GM18873 (cell line): ENCODE results near the gene FLT4.

Experiments
- ATAC-seq: cut with Tn5 transposase; IDR thresholded peaks from one replicate; pipeline ENCODE4 v1.9.1; 2021; ENCODE audit warnings: mild to moderate bottlenecking, moderate library complexity, moderate number of reproducible peaks; ENCODE audit not compliant: unreplicated experiment, low FRiP score

Gene FLT4

GRCh38 chr5:180628211-180628610, 21.2 kb downstream of the FLT4 start:
- no peak for ATAC-seq

- ATAC-seq, result no peak
Measured at GRCh38 chr5:180627386-180628120, 21.8 kb downstream of the FLT4 start.

- no peak for ATAC-seq
Measured at GRCh38 chr5:180626661-180627385, 22.6 kb downstream of the FLT4 start.

GRCh38 chr5:180625791-180626660, 23.4 kb downstream of the FLT4 start:
- ATAC-seq, result no peak

GRCh38 chr5:180625125-180625790, 24.1 kb downstream of the FLT4 start:
- no peak for ATAC-seq

- no peak for ATAC-seq
Measured at GRCh38 chr5:180624587-180624986, 24.8 kb downstream of the FLT4 start.

GRCh38 chr5:180623844-180624243, 25.6 kb downstream of the FLT4 start:
- no peak for ATAC-seq

GRCh38 chr5:180623411-180623834, 26.0 kb downstream of the FLT4 start:
- ATAC-seq, result no peak

GRCh38 chr5:180622910-180623309, 26.5 kb downstream of the FLT4 start:
- ATAC-seq, result no peak

- ATAC-seq, result no peak
Measured at GRCh38 chr5:180621311-180621710, 28.1 kb downstream of the FLT4 start.

- ATAC-seq, result no peak
Measured at GRCh38 chr5:180620014-180620413, 29.4 kb downstream of the FLT4 start.

- no peak for ATAC-seq
Measured at GRCh38 chr5:180619563-180619915, 29.9 kb downstream of the FLT4 start.

- ATAC-seq, result no peak
Measured at GRCh38 chr5:180618829-180619562, 30.4 kb downstream of the FLT4 start.

- no peak for ATAC-seq
Measured at GRCh38 chr5:180618487-180618828, 30.9 kb downstream of the FLT4 start.

- no peak for ATAC-seq
Measured at GRCh38 chr5:180613814-180614188, 35.6 kb downstream of the FLT4 start.

GRCh38 chr5:180613188-180613813, 36.1 kb downstream of the FLT4 start:
- ATAC-seq, result no peak

- ATAC-seq, result no peak
Measured at GRCh38 chr5:180612683-180613082, 36.7 kb downstream of the FLT4 start.

GRCh38 chr5:180611140-180611850, 38.1 kb downstream of the FLT4 start:
- no peak for ATAC-seq
